CD14-positive monocyte (primary cell): Measurements from ENCODE around the gene SLC44A4. TPM values are rescaled to one million over a fixed set of nuclear protein-coding genes. Genes with fewer than 3 reads are reported as not detected.
A peak's percentile ranks its signal among the peaks of the same experiment; 100 is the strongest.

Experiments
- DNase-seq, 3 donors: peaks; one replicate each; pipeline ENCODE4 v3.0.0-alpha.2; 2011 to 2022
- H2AFZ ChIP-seq: 2 replicates; pipeline ENCODE4 v1.6.0; 2012; ENCODE audit warnings: mild to moderate bottlenecking, low read depth, low read length, inconsistent platforms; ENCODE audit not compliant: insufficient read depth, poor library complexity, severe bottlenecking
- H3K27ac ChIP-seq, 2 donors: 1 replicate in 1 of 2; 2 replicates in 1 of 2; pipeline ENCODE4 v1.5.1; 2012 to 2013; ENCODE audit warnings: low read length in 2 of 2, control low read depth in 1 of 2, inconsistent platforms in 1 of 2, low read depth in 1 of 2, mild to moderate bottlenecking in 1 of 2
- H3K27me3 ChIP-seq, 2 donors: one replicate each; pipeline versions ENCODE4 v1.6.0 to v1.6.1; 2011 to 2013; ENCODE audit warnings: low read length in 2 of 2; ENCODE audit not compliant: control insufficient read depth in 2 of 2, insufficient read depth in 2 of 2
- H3K36me3 ChIP-seq, 2 donors: replicated peaks in 1 of 2; 1 replicate in 1 of 2; 2 replicates in 1 of 2; pipeline versions ENCODE4 v1.5.1 to v1.6.1; 2012 to 2013; ENCODE audit warnings: low read length in 2 of 2, control low read depth in 1 of 2, inconsistent platforms in 1 of 2, mild to moderate bottlenecking in 1 of 2; ENCODE audit not compliant: insufficient read depth in 2 of 2, control insufficient read depth in 1 of 2
- H3K4me1 ChIP-seq, 2 donors: 1 replicate in 1 of 2; 2 replicates in 1 of 2; pipeline versions ENCODE4 v1.5.1 to v1.6.1; 2012 to 2013; ENCODE audit warnings: low read length in 2 of 2, control low read depth in 1 of 2, inconsistent platforms in 1 of 2, mild to moderate bottlenecking in 1 of 2, moderate library complexity in 1 of 2; ENCODE audit not compliant: insufficient read depth in 2 of 2, control insufficient read depth in 1 of 2
- H3K4me2 ChIP-seq: replicated peaks from 2 replicates; pipeline ENCODE3; 2012; ENCODE audit warnings: low read length, moderate library complexity, mild to moderate bottlenecking; ENCODE audit not compliant: poor library complexity, severe bottlenecking; ENCODE audit errors: extremely low read depth
- H3K4me3 ChIP-seq, 3 experiments: fragments of 200-600 bp in 1 of 3; sonication (generic) in 1 of 3; replicated peaks in 1 of 3; 1 replicate in 2 of 3; 2 replicates in 1 of 3; pipeline ENCODE4 v1.5.1; 2011 to 2013; ENCODE audit warnings: low read length in 3 of 3, mild to moderate bottlenecking in 3 of 3, control low read depth in 2 of 3, low read depth in 2 of 3, inconsistent platforms in 1 of 3, moderate library complexity in 1 of 3
- H3K79me2 ChIP-seq: 2 replicates; pipeline ENCODE4 v1.6.0; 2012; ENCODE audit warnings: mild to moderate bottlenecking, control low read depth, inconsistent platforms, low read length, moderate library complexity; ENCODE audit not compliant: insufficient read depth
- H3K9ac ChIP-seq: 2 replicates; pipeline ENCODE4 v1.6.0; 2017; ENCODE audit warnings: low read length, mild to moderate bottlenecking; ENCODE audit not compliant: insufficient read depth, poor library complexity, severe bottlenecking
- H3K9me3 ChIP-seq, 2 donors: replicated peaks in 1 of 2; 1 replicate in 1 of 2; 2 replicates in 1 of 2; pipeline versions ENCODE4 v1.5.1 to v1.6.1; 2012 to 2013; ENCODE audit warnings: low read length in 2 of 2, control low read depth in 1 of 2; ENCODE audit not compliant: control insufficient read depth in 1 of 2, insufficient read depth in 1 of 2
- H4K20me1 ChIP-seq: 2 replicates; pipeline ENCODE4 v1.6.0; 2012; ENCODE audit warnings: mild to moderate bottlenecking, low read length, control low read depth, moderate library complexity; ENCODE audit not compliant: insufficient read depth
- H3K27ac Mint-ChIP-seq, 7 donors: one replicate each; pipeline ENCODE4 v1.8.0; 2020; ENCODE audit warnings: mild to moderate bottlenecking in 7 of 7, mixed read lengths in 7 of 7, moderate library complexity in 6 of 7, inconsistent platforms in 2 of 7
- H3K27me3 Mint-ChIP-seq, 3 donors: one replicate each; pipeline ENCODE4 v1.8.0; 2021 to 2022; ENCODE audit warnings: low read depth in 3 of 3, mild to moderate bottlenecking in 3 of 3, mixed read lengths in 3 of 3, moderate library complexity in 3 of 3, inconsistent platforms in 1 of 3
- H3K36me3 Mint-ChIP-seq, 2 donors: one replicate each; pipeline ENCODE4 v1.8.0; 2020; ENCODE audit warnings: mixed read lengths in 2 of 2, inconsistent platforms in 1 of 2, mild to moderate bottlenecking in 1 of 2
- H3K4me1 Mint-ChIP-seq: one replicate; pipeline ENCODE4 v1.8.0; 2020; ENCODE audit warnings: mild to moderate bottlenecking, mixed read lengths
- H3K4me3 Mint-ChIP-seq, 2 donors: one replicate each; pipeline ENCODE4 v1.8.0; 2020; ENCODE audit warnings: mild to moderate bottlenecking in 2 of 2, mixed read lengths in 2 of 2, moderate library complexity in 1 of 2
- H3K9me3 Mint-ChIP-seq, 7 donors: one replicate each; pipeline ENCODE4 v1.8.0; 2020 to 2022; ENCODE audit warnings: mixed read lengths in 7 of 7, mild to moderate bottlenecking in 6 of 7, moderate library complexity in 6 of 7, inconsistent platforms in 2 of 7
- WGBS: methylation state at CpG from one replicate; pipeline ENCODE4 v1.1.5; 2013; ENCODE audit warnings: missing lambda C conversion rate; ENCODE audit not compliant: insufficient coverage; 5-methylcytosine and 5-hydroxymethylcytosine counted together
- intact Hi-C, 2 donors: fragments of 100-400 bp; cut with micrococcal nuclease; formaldehyde crosslinking; loops; one replicate each; pipeline versions ENCODE4 v1.15.0 to v1.15.1; 2023
- polyA plus RNA-seq, 3 donors: library from polyadenylated mRNA; depleted of rRNA in 1 of 3; unstranded in 2 of 3; stranded (reverse) in 1 of 3; fragments of 300-500 nt in 2 of 3; fragments of >200 nt in 1 of 3; fragmentation: Illumina TruSeq in 2 of 3; gene quantifications; 1 replicate in 2 of 3; 2 replicates in 1 of 3; pipeline ENCODE4 v1.2.3, GENCODE V29; 2012 to 2021
- TF ChIP-seq, protein P1 (sequence below): fragments of 200-600 bp; IDR thresholded peaks from one replicate; pipeline ENCODE4 v1.8.0; 2022; ENCODE audit warnings: antibody characterized with exemption, mild to moderate bottlenecking

SLC44A4 gene
- polyA plus RNA-seq, 3 donors: 0.09 TPM; not detected in 2

DNA sequence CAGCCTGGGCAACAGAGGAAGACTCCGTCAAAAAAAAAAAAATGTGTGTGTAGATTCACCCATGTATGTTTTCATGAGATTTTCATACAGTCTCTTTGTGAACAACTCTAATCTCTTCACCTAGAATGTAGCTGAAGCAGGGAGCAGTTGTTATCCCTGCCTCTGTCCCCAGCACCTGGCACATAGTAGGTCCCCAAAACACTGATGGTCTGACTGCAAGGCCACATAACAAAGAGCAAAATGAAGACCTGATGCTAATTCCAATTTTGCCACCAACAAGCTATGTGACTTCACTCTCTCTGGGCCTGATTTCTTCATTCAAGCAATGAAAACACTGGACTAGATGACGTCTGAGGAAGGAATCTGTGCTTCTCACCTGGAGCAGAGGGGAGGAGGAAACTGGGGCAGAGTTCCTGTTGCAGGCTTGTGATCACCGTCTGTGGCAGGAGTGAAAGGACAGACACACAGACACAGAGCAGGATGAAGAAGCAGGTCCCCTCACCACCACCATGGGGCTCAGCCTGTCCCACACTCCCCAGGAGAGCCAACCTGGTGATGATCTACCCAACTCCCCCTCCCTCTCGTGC is 4.6 kb downstream of the SLC44A4 start:
- Histone ChIP-seq H4K20me1 (no peaks in the 10 kb centered on the region), H3K27ac (no peak overlapping the region), H3K79me2 (no peaks in the 10 kb centered on the region), H3K4me1 (no peaks in the 10 kb centered on the region), H3K27me3 (no peaks in the 10 kb centered on the region), H3K9ac (no peak overlapping the region), H3K9me3 (no peaks in the 10 kb centered on the region), H3K4me3 (no peak overlapping the region), H2AFZ (peak overlapping the region; percentile 36), H3K4me2 (no peak overlapping the region), H3K36me3 (no peaks in the 10 kb centered on the region)
- 0% methylated on average over 1 of the region's 4 CpGs for WGBS
- Mint-ChIP-seq H3K4me1 (no peaks in the 10 kb centered on the region), H3K27ac (peak overlapping the region in 2 of 7 donors; percentile 3 to 84), H3K4me3 (no peak overlapping the region), H3K36me3 (peaks cover 0 to 3% of the 10 kb centered on the region in 2 donors), H3K27me3 (peaks cover 5 to 10% (median 10%) of the 10 kb centered on the region in 3 donors), H3K9me3 (no peaks in the 10 kb centered on the region)
- TF ChIP-seq, protein P1, sequence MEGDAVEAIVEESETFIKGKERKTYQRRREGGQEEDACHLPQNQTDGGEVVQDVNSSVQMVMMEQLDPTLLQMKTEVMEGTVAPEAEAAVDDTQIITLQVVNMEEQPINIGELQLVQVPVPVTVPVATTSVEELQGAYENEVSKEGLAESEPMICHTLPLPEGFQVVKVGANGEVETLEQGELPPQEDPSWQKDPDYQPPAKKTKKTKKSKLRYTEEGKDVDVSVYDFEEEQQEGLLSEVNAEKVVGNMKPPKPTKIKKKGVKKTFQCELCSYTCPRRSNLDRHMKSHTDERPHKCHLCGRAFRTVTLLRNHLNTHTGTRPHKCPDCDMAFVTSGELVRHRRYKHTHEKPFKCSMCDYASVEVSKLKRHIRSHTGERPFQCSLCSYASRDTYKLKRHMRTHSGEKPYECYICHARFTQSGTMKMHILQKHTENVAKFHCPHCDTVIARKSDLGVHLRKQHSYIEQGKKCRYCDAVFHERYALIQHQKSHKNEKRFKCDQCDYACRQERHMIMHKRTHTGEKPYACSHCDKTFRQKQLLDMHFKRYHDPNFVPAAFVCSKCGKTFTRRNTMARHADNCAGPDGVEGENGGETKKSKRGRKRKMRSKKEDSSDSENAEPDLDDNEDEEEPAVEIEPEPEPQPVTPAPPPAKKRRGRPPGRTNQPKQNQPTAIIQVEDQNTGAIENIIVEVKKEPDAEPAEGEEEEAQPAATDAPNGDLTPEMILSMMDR: no peak
- intact Hi-C loops: no loop called here
- DNase-seq: no peak

DNA sequence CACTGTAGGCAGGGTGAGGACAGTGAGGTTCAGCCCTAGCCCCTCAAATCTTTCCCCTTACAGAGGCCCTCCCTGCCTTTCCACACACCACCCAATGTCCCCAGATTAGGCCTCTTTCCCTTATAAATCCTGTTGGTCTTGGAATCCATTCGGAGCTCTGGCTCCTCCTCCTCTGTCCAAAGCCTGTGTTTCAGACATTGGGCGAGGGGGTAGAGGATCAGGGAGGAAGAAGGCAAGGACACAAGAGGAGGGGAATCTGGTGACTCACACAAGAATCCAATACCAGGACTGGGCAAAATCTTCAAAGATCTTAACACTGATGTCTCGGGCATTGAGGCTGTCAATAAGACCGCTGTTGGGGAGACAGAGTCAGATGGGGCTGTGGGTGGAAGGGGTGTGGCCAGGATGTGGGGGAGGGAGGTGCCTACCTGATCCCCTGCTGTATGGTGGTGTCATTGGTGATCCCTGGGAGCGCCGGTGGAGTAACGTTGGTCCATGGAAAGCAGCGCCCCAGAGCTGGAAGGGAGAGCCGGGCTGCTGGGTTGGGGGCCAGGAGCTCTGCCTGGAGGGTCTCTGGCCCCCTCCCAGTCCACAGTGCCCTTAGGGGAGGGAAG is 7.6 kb downstream of the SLC44A4 start:
- Histone ChIP-seq H3K36me3 (no peaks in the 10 kb centered on the region), H3K4me2 (no peak overlapping the region), H3K4me1 (no peaks in the 10 kb centered on the region), H4K20me1 (no peaks in the 10 kb centered on the region), H2AFZ (no peak overlapping the region), H3K4me3 (no peak overlapping the region), H3K27me3 (no peaks in the 10 kb centered on the region), H3K9me3 (no peaks in the 10 kb centered on the region), H3K79me2 (no peaks in the 10 kb centered on the region), H3K9ac (no peak overlapping the region), H3K27ac (no peak overlapping the region)
- TF ChIP-seq, protein P1: no peak
- Mint-ChIP-seq H3K27ac (peak overlapping the region in 1 of 7 donors; percentile 11), H3K4me1 (no peaks in the 10 kb centered on the region), H3K36me3 (no peaks in the 10 kb centered on the region), H3K4me3 (no peak overlapping the region), H3K27me3 (peaks cover 4 to 10% (median 9%) of the 10 kb centered on the region in 3 donors), H3K9me3 (no peaks in the 10 kb centered on the region)
- intact Hi-C loops: no loop called here
- WGBS: 89% methylated on average over 6 of the region's 9 CpGs
- DNase-seq: no peak
